Keratinocyte (primary cell): ENCODE data around the gene DUSP5.

ENCODE experiments used
- EZH2 ChIP-seq: IDR thresholded peaks from one replicate; pipeline ENCODE4 v1.6.1; 2012; ENCODE audit warnings: inconsistent platforms, mild to moderate bottlenecking, low read length, moderate library complexity
- TF ChIP-seq, protein P1 (sequence below), 3 experiments: IDR thresholded peaks in 1 of 3; conservative IDR thresholded peaks in 1 of 3; optimal IDR thresholded peaks in 1 of 3; 2 replicates in 2 of 3; 3 replicates in 1 of 3; pipeline versions ENCODE3 to v1.5.1; 2011; ENCODE audit warnings: low read length in 3 of 3, mild to moderate bottlenecking in 3 of 3, moderate library complexity in 2 of 3, control low read depth in 1 of 3, inconsistent platforms in 1 of 3; ENCODE audit not compliant: insufficient read depth in 2 of 3; ENCODE audit errors: extremely low read depth in 1 of 3

DNA sequence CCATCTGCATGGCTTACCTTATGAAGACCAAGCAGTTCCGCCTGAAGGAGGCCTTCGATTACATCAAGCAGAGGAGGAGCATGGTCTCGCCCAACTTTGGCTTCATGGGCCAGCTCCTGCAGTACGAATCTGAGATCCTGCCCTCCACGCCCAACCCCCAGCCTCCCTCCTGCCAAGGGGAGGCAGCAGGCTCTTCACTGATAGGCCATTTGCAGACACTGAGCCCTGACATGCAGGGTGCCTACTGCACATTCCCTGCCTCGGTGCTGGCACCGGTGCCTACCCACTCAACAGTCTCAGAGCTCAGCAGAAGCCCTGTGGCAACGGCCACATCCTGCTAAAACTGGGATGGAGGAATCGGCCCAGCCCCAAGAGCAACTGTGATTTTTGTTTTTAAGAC is 12.4 kb downstream of the DUSP5 start:
- TF ChIP-seq, protein P1, sequence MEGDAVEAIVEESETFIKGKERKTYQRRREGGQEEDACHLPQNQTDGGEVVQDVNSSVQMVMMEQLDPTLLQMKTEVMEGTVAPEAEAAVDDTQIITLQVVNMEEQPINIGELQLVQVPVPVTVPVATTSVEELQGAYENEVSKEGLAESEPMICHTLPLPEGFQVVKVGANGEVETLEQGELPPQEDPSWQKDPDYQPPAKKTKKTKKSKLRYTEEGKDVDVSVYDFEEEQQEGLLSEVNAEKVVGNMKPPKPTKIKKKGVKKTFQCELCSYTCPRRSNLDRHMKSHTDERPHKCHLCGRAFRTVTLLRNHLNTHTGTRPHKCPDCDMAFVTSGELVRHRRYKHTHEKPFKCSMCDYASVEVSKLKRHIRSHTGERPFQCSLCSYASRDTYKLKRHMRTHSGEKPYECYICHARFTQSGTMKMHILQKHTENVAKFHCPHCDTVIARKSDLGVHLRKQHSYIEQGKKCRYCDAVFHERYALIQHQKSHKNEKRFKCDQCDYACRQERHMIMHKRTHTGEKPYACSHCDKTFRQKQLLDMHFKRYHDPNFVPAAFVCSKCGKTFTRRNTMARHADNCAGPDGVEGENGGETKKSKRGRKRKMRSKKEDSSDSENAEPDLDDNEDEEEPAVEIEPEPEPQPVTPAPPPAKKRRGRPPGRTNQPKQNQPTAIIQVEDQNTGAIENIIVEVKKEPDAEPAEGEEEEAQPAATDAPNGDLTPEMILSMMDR (optimal IDR thresholded peaks at IDR 0.05 in 1 of 3, IDR thresholded peaks at IDR 0.05 in 1 of 3, conservative IDR thresholded peaks at IDR 0.05 in 1 of 3; ENCODE audit: extremely low read depth in 1 of 3, insufficient read depth in 2 of 3, low read length in 3 of 3) = no peak
- TF ChIP-seq EZH2 = no peak
